HEK293 (cell line): ENCODE results near the gene DOCK9.

Experiments used
- CTCF ChIA-PET: fragments of 350-600 bp; formaldehyde crosslinking; extraction: SDS; loops from one replicate; lab custom pipeline; 2021; ENCODE audit warnings: antibody characterized with exemption; lab: Yijun Ruan, JAX
- POLR2A ChIA-PET: fragments of 300-600 bp; formaldehyde crosslinking; extraction: SDS; loops from one replicate; lab custom pipeline; 2020; ENCODE audit warnings: antibody characterized with exemption, inconsistent platforms; lab: Yijun Ruan, JAX
- H3K27ac ChIP-seq: fragments of 200-500 bp; sonication (Bioruptor generic); 2 replicates; pipeline ENCODE4 v1.5.1; 2014; ENCODE audit warnings: low read depth, low read length, control low read depth, inconsistent platforms; ENCODE audit errors: extremely low read depth
- H3K36me3 ChIP-seq, 2 experiments: fragments of 200-500 bp in 1 of 2; sonication (Bioruptor generic) in 1 of 2; 1 replicate in 1 of 2; 2 replicates in 1 of 2; pipeline ENCODE4 v1.5.1; 2014 to 2017; ENCODE audit warnings: inconsistent platforms in 2 of 2, low read length in 2 of 2; ENCODE audit not compliant: control insufficient read depth in 2 of 2, insufficient read depth in 1 of 2
- H3K4me1 ChIP-seq: fragments of 200-500 bp; sonication (Bioruptor generic); 2 replicates; pipeline ENCODE4 v1.5.1; 2014; ENCODE audit warnings: mild to moderate bottlenecking, low read length, inconsistent platforms; ENCODE audit not compliant: control insufficient read depth, insufficient read depth
- H3K4me3 ChIP-seq: 2 replicates; pipeline ENCODE4 v1.5.1; 2011; ENCODE audit warnings: low read depth, mild to moderate bottlenecking, control low read depth, low read length, moderate library complexity
- H3K9me3 ChIP-seq: fragments of 200-500 bp; sonication (Bioruptor generic); 2 replicates; pipeline ENCODE4 v1.5.1; 2014; ENCODE audit warnings: low read depth, low read length, inconsistent platforms; ENCODE audit not compliant: control insufficient read depth, insufficient read depth
- BCL6B ChIP-seq: fragments of 450-650 bp; formaldehyde crosslinking; IDR thresholded peaks from 2 replicates; pipeline ENCODE4 v1.5.1; 2017; ENCODE audit warnings: missing biosample characterization, missing genetic modification characterization
- KLF1 ChIP-seq: fragments of 450-650 bp; formaldehyde crosslinking; IDR thresholded peaks from 2 replicates; pipeline ENCODE4 v1.5.1; 2016; ENCODE audit warnings: missing biosample characterization, missing genetic modification characterization
- SCRT1 ChIP-seq: fragments of 450-650 bp; formaldehyde crosslinking; IDR thresholded peaks from 2 replicates; pipeline ENCODE4 v1.5.1; 2016; ENCODE audit warnings: missing biosample characterization, missing genetic modification characterization, borderline replicate concordance
- ZBTB21 ChIP-seq: fragments of 450-650 bp; formaldehyde crosslinking; IDR thresholded peaks from 2 replicates; pipeline ENCODE4 v1.5.1; 2017; ENCODE audit warnings: missing biosample characterization, missing genetic modification characterization
- ZBTB49 ChIP-seq: fragments of 450-650 bp; formaldehyde crosslinking; IDR thresholded peaks from 2 replicates; pipeline ENCODE4 v1.5.1; 2016; ENCODE audit warnings: missing biosample characterization, missing genetic modification characterization, low read depth
- ZIC2 ChIP-seq: fragments of 450-650 bp; formaldehyde crosslinking; IDR thresholded peaks from 2 replicates; pipeline ENCODE4 v1.5.1; 2016; ENCODE audit warnings: missing biosample characterization, missing genetic modification characterization
- ZNF10 ChIP-seq: fragments of 450-650 bp; formaldehyde crosslinking; IDR thresholded peaks from 2 replicates; pipeline ENCODE4 v1.5.1; 2017; ENCODE audit warnings: missing biosample characterization, missing genetic modification characterization
- ZNF146 ChIP-seq: fragments of 450-650 bp; formaldehyde crosslinking; IDR thresholded peaks from 2 replicates; pipeline ENCODE4 v1.5.1; 2016; ENCODE audit warnings: missing biosample characterization, missing genetic modification characterization
- ZNF148 ChIP-seq: fragments of 450-650 bp; formaldehyde crosslinking; IDR thresholded peaks from 2 replicates; pipeline ENCODE4 v1.5.0; 2017; ENCODE audit warnings: missing biosample characterization, missing genetic modification characterization, borderline replicate concordance
- ZNF248 ChIP-seq: fragments of 450-650 bp; formaldehyde crosslinking; IDR thresholded peaks from 2 replicates; pipeline ENCODE4 v1.5.1; 2017; ENCODE audit warnings: missing biosample characterization, missing genetic modification characterization
- ZNF292 ChIP-seq: fragments of 450-650 bp; formaldehyde crosslinking; IDR thresholded peaks from 2 replicates; pipeline ENCODE4 v1.5.1; 2016; ENCODE audit warnings: low read depth, missing biosample characterization, missing genetic modification characterization, borderline replicate concordance
- ZNF433 ChIP-seq: fragments of 450-650 bp; formaldehyde crosslinking; IDR thresholded peaks from 2 replicates; pipeline ENCODE4 v1.5.1; 2016; ENCODE audit warnings: missing biosample characterization, missing genetic modification characterization, low read depth
- ZNF48 ChIP-seq: fragments of 450-650 bp; formaldehyde crosslinking; IDR thresholded peaks from 2 replicates; pipeline ENCODE4 v1.5.1; 2016; ENCODE audit warnings: missing biosample characterization, missing genetic modification characterization
- ZNF560 ChIP-seq: fragments of 450-650 bp; formaldehyde crosslinking; IDR thresholded peaks from 2 replicates; pipeline ENCODE4 v1.5.1; 2017; ENCODE audit warnings: missing biosample characterization, missing genetic modification characterization, borderline replicate concordance
- ZNF571 ChIP-seq: fragments of 450-650 bp; formaldehyde crosslinking; IDR thresholded peaks from 2 replicates; pipeline ENCODE4 v1.5.0; 2017; ENCODE audit warnings: missing biosample characterization, missing genetic modification characterization
- ZNF600 ChIP-seq: fragments of 450-650 bp; formaldehyde crosslinking; IDR thresholded peaks from 2 replicates; pipeline ENCODE4 v1.5.1; 2016; ENCODE audit warnings: missing biosample characterization, missing genetic modification characterization
- ZNF660 ChIP-seq: fragments of 450-650 bp; IDR thresholded peaks from 2 replicates; pipeline ENCODE4 v1.5.1; 2018; ENCODE audit warnings: missing biosample characterization, mild to moderate bottlenecking, missing genetic modification characterization
- ZSCAN18 ChIP-seq: fragments of 450-650 bp; formaldehyde crosslinking; IDR thresholded peaks from 2 replicates; pipeline ENCODE4 v1.5.1; 2016; ENCODE audit warnings: missing biosample characterization, missing genetic modification characterization
- ZSCAN23 ChIP-seq: fragments of 450-650 bp; formaldehyde crosslinking; IDR thresholded peaks from 2 replicates; pipeline ENCODE4 v1.5.1; 2016; ENCODE audit warnings: missing biosample characterization, missing genetic modification characterization
- ZXDB ChIP-seq: fragments of 450-650 bp; formaldehyde crosslinking; IDR thresholded peaks from 2 replicates; pipeline ENCODE4 v1.5.1; 2016; ENCODE audit warnings: missing biosample characterization, missing genetic modification characterization

DOCK9 gene

GRCh38 chr13:98796798-98797197 lies 181.1 kb downstream of the DOCK9 start (continued):
- no peak for TF ChIP-seq ZBTB49
- TF ChIP-seq ZNF148 (tag by site-specific recombination), result no peak
- TF ChIP-seq ZBTB21 (tag by site-specific recombination), result no peak
- TF ChIP-seq ZNF248, result no peak
- TF ChIP-seq KLF1 (tag by site-specific recombination), result no peak
- no peak for TF ChIP-seq ZSCAN18
- TF ChIP-seq, all 188 proteins: peak for 0

GRCh38 chr13:98796191-98796590 lies 181.7 kb downstream of the DOCK9 start:
- TF ChIP-seq ZSCAN23 (tag by site-specific recombination) (no peak), ZNF292 (tag by site-specific recombination) (no peak), ZNF48 (tag by site-specific recombination) (no peak), ZXDB (tag by site-specific recombination) (no peak), ZNF10 (no peak), ZNF560 (tag by site-specific recombination) (no peak), ZNF433 (tag by site-specific recombination) (no peak), ZNF600 (tag by site-specific recombination) (no peak), ZBTB49 (no peak), ZNF660 (tag by site-specific recombination) (no peak), ZNF146 (tag by site-specific recombination) (no peak), ZIC2 (tag by site-specific recombination) (no peak), ZNF571 (tag by site-specific recombination) (no peak), BCL6B (tag by site-specific recombination) (no peak), SCRT1 (tag by site-specific recombination) (no peak)
- ChIA-PET CTCF (no interaction called here), POLR2A (no interaction called here)
- Histone ChIP-seq H3K4me1 (no peaks in the 10 kb centered on the region), H3K4me3 (no peak overlapping the region), H3K27ac (no peak overlapping the region), H3K36me3 (peaks cover 0 to 8% of the 10 kb centered on the region in 2 experiments; a peak in 1 of 3 replicates), H3K9me3 (no peaks in the 10 kb centered on the region)
